DMS53 treated with DMSO at 0.1 percent for 48 hours (cell line): Measurements from ENCODE around the gene ACE.
"Not testable (repeated sequence)": the region's sequence is repeated elsewhere in the genome, so short reads cannot be mapped to it uniquely, and the experiment has no call there.

Experiments
- DNase-seq: peaks from one replicate; lab custom pipeline; 2025; ENCODE audit not compliant: unreplicated experiment; lab: John Stamatoyannopoulos, UW

ACE gene

GRCh38 chr17:63443053-63443452 lies 33.8 kb upstream of the ACE start:
- DNase-seq, result no peak

- DNase-seq, result no peak
These were observed 32.4 kb upstream of the ACE start for GRCh38 chr17:63444457-63444856.

DNA sequence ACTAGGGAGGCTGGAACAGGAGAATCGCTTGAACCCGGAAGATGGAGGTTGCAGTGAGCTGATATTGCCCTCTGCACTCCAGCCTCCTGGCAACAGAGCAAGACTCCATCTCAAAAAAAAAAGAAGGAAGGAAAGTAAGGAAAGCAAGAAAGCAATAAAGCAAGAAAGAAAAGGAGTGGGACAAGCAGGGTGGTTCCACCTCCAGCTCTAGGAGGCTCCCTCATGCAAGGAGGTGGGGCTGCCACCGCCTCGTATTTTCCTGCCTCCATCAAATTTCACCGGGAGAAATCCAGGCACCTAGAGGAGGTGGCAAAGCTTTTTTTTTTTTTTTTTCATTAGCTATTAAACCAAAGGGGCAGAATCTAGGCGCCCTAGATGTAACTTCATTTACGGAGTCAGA lies 31.8 kb upstream of the ACE start:
- no peak for DNase-seq

DNA sequence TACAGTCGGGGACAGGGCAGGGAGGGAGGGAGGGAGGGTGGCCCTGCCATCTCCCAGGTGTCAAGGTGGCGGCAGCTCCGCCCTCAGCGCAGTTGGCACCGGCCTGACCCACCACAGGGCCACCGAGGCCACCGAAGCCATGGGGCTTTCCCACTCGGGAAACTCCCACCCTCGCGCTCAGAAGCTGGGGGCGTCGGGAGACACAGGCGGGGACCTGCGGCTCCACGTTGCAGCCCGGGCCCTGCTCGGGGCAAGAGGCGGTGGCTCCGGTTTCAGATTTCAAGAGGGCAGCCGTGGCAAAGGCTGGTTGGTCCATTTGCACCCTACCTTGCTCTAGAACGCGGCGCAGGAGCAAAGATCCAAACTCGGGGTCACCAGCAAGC lies 31.3 kb upstream of the ACE start:
- peak; percentile 52 for DNase-seq

- peak; percentile 52 for DNase-seq
These were observed 30.7 kb upstream of the ACE start, which contains the start of gene CYB561 for GRCh38 chr17:63445954-63446752. Gene CYB561, minus strand, starts transcription at chr17:63446306. Its CDS starts 8,759 bp downstream, at chr17:63437547.

DNA sequence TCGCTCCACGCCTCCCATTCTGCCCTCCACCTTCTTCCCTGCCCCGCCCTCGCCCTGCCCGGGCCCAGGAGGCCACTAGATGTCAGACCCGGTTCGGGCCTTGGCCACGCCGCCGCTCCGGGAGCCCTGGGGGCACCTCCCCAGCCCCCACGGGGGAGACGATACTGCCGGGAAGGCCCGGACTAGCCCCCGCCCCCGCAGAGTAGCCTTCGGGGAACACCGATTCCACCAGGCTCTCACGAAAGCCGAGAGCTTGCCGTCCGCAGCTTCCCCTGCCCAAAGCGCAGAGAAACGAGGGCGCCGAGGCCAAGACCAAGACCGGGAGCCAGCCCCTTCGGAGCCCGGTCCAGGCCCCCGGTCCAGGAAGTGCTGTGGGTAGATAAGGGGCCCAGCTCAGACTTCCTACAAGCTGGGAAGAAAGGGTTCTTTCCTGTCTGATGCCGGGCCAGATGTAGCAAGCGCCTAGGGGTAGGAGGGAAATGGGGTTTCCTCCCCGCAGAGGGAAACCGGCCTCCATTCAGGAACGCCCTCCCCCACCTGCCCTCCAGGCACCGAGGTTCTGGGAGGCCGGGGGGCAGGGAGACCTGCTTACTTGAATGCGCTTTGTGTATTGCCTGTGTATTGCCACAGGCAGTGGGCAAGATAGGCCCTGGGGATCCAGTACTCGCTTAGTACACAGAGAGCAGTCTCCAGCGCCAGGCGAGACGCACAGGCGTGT lies 29.9 kb upstream of the ACE start:
- peak; percentile 48 for DNase-seq

- no peak for DNase-seq
These were observed 29.3 kb upstream of the ACE start for GRCh38 chr17:63447471-63448009.

DNA sequence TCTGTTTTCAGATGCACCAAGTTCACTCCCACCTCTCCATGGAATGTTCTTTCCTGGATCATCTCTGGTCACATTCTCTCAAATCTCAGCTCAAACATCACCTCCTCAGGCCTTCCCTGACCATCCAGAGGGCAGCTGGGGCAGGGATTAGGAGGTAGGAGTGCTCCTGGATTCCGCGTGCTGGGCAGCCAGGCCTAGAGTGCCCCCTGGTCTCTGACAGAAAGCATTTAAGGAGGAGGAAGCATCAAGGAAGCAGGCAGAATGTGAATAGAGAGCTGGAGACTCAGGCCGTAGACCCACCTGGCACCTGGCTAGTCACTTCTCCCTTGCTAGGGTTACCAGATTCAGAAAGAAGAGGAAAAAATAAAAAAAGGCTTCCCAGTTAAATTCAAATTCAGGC lies 28.2 kb upstream of the ACE start:
- DNase-seq, result no peak

DNA sequence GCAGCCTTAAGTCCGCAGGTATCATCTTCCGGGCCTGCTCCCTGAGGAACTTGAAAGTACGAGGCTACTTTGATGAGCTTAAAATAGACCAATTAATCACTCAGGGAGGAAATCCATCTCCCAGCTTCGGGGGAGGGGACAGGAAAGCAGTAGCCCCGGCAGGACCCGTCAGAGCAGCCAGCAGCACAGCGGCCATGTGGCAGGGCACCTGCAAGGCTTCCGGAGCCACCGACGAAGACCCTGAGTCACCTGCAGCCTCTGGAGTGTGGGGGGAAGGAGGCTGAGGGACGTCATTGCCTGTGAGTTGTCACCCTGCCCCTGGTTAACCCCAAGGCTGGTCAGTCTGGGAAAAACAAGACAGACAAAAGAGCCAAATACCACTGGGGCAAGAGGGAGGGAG lies 26.3 kb upstream of the ACE start:
- DNase-seq, result no peak

- DNase-seq, result no peak
These were observed 25.7 kb upstream of the ACE start for GRCh38 chr17:63451150-63451549.

GRCh38 chr17:63452046-63452961 lies 24.6 kb upstream of the ACE start:
- no peak for DNase-seq

DNA sequence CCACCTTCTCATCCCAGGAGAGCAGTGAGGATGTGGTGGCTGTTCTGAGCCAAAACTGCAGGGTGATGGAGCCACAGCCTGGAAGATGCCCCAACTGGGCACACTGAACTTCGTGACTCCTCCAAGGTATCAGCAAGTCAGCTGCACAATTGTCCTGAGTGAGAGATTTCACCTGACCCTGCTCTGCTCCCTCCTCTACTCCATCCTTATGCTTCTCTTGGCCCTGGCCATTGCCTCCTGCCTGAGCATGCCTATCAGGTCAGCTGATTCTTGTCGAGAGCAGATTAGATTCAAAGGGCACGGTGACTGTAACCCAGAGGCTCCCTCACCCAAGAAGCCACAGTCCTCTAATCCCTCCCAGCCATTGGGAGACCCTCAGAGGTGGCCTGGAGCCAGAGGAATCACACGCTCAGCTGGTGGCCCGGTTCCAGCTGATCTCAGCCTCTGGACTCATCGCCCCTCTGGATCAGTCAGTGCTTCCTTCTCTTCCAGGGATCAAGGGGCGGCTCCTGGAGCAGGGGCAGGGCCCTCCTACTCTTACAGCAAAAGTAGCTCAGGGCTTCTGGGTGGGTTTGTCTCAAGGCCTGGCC lies 23.8 kb upstream of the ACE start:
- no peak for DNase-seq

DNA sequence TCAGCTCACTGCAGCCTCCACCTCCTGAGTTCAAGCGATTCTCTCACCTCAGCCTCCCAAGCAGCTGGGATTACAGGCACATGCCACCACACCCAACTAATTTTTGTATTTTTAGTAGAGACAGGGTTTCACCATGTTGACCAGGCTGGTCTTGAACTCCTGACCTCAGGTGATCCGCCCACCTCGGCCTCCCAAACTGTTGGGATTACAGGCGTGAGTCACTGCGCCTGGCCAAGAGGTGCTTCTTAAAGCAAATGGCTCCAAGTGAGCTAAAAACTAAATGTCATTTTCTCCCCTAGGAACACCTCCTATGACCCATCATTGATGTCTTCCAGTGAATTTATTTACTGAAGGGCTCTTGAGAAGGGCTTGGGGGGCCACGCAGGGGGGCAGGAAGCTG lies 22.5 kb upstream of the ACE start:
- DNase-seq, result not testable (repeated sequence)

GRCh38 chr17:63454915-63455314 lies 21.9 kb upstream of the ACE start:
- no peak for DNase-seq

GRCh38 chr17:63455417-63455816 lies 21.4 kb upstream of the ACE start:
- peak; percentile 6 for DNase-seq

GRCh38 chr17:63458478-63458877 lies 18.4 kb upstream of the ACE start:
- DNase-seq, result no peak

DNA sequence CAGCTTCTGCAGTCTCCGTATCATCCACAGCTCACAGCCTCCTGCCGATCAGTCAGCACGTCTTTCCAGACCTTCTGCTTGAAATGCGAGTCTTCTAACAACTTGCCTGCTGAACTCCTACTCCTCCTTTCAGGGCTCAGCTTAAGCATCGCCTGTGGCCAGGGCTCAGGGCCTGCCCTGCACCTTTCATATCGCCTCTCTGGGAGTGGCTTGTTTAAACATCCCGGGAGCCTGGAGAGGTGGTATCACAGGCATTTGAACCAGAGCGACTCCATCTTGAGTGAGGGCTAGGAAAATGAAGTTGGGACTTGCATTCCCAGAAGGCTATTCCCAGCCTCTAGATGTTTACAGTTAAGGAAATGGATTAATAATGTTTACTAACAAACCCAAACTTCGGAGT lies 16.8 kb upstream of the ACE start:
- no peak for DNase-seq

GRCh38 chr17:63463771-63464170 lies 13.1 kb upstream of the ACE start:
- DNase-seq, result no peak

- no peak for DNase-seq
These were observed 12.1 kb upstream of the ACE start for GRCh38 chr17:63464691-63465236.

GRCh38 chr17:63468099-63468498 lies 8.8 kb upstream of the ACE start:
- DNase-seq, result not testable (repeated sequence)
